ENCODE measurements around the gene FOXC1.

- TF ChIP-seq CTCF (IDR thresholded peaks at IDR 0.05; ENCODE audit: insufficient read depth, low read length) = no peak
- TF ChIP-seq REST (IDR thresholded peaks at IDR 0.05; ENCODE audit: insufficient replicate concordance, low read depth) = no peak
- TF ChIP-seq SPI1 (IDR thresholded peaks at IDR 0.05; ENCODE audit: borderline replicate concordance, low read depth) = no peak
- no peak for TF ChIP-seq GABPA (IDR thresholded peaks at IDR 0.05; ENCODE audit: low read depth)
- no peak for TF ChIP-seq POLR2AphosphoS5 (IDR thresholded peaks at IDR 0.05; ENCODE audit: low read depth)
Measured at GRCh38 chr6:1584146-1584545, 25.6 kb upstream of the FOXC1 start.
